HL-60 (cell line): ENCODE measurements around the gene SLC6A8.
"Not testable (repeated sequence)": the region's sequence is repeated elsewhere in the genome, so short reads cannot be mapped to it uniquely, and the experiment has no call there.

Experiments used
- DNase-seq, 2 experiments: peaks; one replicate each; pipeline ENCODE4 v3.0.0-alpha.2; 2010 to 2020; ENCODE audit warnings: low read depth in 1 of 2, low spot score in 1 of 2
- H3K27ac ChIP-seq: fragments of 250-450 bp; sonication (Bioruptor Pico); replicated peaks from 2 replicates; pipeline ENCODE4 v1.5.1; 2020; ENCODE audit warnings: mild to moderate bottlenecking, moderate library complexity
- H3K27me3 ChIP-seq: fragments of 250-450 bp; sonication (Bioruptor Pico); 2 replicates; pipeline ENCODE4 v1.5.1; 2021; ENCODE audit warnings: mild to moderate bottlenecking, moderate library complexity; ENCODE audit not compliant: insufficient read depth, poor library complexity, severe bottlenecking
- H3K4me3 ChIP-seq: replicated peaks from 2 replicates; pipeline ENCODE4 v1.5.1; 2011; ENCODE audit warnings: mild to moderate bottlenecking, control low read depth, low read length; ENCODE audit not compliant: insufficient read depth
- GABPA ChIP-seq: IDR thresholded peaks from 2 replicates; pipeline ENCODE4 v1.6.1; 2012; ENCODE audit warnings: low read depth
- POLR2AphosphoS5 ChIP-seq: IDR thresholded peaks from 2 replicates; pipeline ENCODE4 v1.6.1; 2012; ENCODE audit warnings: low read depth
- SPI1 ChIP-seq: IDR thresholded peaks from 2 replicates; pipeline ENCODE4 v1.6.1; 2012; ENCODE audit warnings: low read depth, mild to moderate bottlenecking, borderline replicate concordance
- TF ChIP-seq, protein P1 (sequence below): IDR thresholded peaks from 2 replicates; pipeline ENCODE4 v1.6.1; 2012; ENCODE audit warnings: low read depth; ENCODE audit not compliant: insufficient replicate concordance
- TF ChIP-seq, protein P2 (sequence below): IDR thresholded peaks from one replicate; pipeline ENCODE4 v1.5.1; 2011; ENCODE audit warnings: low read length, control low read depth, inconsistent platforms; ENCODE audit not compliant: insufficient read depth

SLC6A8 gene

DNA sequence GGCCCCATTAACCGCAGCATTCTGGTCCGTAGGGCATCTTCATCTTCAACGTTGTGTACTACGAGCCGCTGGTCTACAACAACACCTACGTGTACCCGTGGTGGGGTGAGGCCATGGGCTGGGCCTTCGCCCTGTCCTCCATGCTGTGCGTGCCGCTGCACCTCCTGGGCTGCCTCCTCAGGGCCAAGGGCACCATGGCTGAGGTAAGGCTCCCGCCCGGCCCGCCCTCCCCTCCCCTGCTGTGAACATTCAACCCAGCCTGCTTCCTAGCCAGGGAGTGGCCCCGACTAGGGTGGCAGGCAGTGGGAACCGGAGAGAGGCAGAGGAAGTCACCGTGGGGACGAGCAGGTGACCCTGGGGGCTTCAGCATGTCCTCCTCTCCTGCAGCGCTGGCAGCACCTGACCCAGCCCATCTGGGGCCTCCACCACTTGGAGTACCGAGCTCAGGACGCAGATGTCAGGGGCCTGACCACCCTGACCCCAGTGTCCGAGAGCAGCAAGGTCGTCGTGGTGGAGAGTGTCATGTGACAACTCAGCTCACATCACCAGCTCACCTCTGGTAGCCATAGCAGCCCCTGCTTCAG is 7.1 kb downstream of the SLC6A8 start:
- no peak for DNase-seq
- H3K27me3 ChIP-seq, result no peaks in the 10 kb centered on the region
- TF ChIP-seq SPI1, result no peak
- H3K4me3 ChIP-seq, result no peak overlapping the region
- no peak overlapping the region for H3K27ac ChIP-seq

DNA sequence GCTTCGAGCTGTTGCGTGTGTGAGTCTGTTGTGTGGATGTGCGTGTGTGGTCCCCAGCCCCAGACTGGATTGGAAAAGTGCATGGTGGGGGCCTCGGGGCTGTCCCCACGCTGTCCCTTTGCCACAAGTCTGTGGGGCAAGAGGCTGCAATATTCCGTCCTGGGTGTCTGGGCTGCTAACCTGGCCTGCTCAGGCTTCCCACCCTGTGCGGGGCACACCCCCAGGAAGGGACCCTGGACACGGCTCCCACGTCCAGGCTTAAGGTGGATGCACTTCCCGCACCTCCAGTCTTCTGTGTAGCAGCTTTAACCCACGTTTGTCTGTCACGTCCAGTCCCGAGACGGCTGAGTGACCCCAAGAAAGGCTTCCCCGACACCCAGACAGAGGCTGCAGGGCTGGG is 8.4 kb downstream of the SLC6A8 start:
- Histone ChIP-seq H3K27me3 (no peaks in the 10 kb centered on the region), H3K4me3 (no peak overlapping the region), H3K27ac (no peak overlapping the region)
- TF ChIP-seq, protein P1, sequence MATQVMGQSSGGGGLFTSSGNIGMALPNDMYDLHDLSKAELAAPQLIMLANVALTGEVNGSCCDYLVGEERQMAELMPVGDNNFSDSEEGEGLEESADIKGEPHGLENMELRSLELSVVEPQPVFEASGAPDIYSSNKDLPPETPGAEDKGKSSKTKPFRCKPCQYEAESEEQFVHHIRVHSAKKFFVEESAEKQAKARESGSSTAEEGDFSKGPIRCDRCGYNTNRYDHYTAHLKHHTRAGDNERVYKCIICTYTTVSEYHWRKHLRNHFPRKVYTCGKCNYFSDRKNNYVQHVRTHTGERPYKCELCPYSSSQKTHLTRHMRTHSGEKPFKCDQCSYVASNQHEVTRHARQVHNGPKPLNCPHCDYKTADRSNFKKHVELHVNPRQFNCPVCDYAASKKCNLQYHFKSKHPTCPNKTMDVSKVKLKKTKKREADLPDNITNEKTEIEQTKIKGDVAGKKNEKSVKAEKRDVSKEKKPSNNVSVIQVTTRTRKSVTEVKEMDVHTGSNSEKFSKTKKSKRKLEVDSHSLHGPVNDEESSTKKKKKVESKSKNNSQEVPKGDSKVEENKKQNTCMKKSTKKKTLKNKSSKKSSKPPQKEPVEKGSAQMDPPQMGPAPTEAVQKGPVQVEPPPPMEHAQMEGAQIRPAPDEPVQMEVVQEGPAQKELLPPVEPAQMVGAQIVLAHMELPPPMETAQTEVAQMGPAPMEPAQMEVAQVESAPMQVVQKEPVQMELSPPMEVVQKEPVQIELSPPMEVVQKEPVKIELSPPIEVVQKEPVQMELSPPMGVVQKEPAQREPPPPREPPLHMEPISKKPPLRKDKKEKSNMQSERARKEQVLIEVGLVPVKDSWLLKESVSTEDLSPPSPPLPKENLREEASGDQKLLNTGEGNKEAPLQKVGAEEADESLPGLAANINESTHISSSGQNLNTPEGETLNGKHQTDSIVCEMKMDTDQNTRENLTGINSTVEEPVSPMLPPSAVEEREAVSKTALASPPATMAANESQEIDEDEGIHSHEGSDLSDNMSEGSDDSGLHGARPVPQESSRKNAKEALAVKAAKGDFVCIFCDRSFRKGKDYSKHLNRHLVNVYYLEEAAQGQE, result no peak
- no peak for TF ChIP-seq GABPA
- TF ChIP-seq, protein P2, sequence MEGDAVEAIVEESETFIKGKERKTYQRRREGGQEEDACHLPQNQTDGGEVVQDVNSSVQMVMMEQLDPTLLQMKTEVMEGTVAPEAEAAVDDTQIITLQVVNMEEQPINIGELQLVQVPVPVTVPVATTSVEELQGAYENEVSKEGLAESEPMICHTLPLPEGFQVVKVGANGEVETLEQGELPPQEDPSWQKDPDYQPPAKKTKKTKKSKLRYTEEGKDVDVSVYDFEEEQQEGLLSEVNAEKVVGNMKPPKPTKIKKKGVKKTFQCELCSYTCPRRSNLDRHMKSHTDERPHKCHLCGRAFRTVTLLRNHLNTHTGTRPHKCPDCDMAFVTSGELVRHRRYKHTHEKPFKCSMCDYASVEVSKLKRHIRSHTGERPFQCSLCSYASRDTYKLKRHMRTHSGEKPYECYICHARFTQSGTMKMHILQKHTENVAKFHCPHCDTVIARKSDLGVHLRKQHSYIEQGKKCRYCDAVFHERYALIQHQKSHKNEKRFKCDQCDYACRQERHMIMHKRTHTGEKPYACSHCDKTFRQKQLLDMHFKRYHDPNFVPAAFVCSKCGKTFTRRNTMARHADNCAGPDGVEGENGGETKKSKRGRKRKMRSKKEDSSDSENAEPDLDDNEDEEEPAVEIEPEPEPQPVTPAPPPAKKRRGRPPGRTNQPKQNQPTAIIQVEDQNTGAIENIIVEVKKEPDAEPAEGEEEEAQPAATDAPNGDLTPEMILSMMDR, result no peak
- no peak for TF ChIP-seq SPI1
- TF ChIP-seq POLR2AphosphoS5, result no peak
- DNase-seq, result no peak

DNA sequence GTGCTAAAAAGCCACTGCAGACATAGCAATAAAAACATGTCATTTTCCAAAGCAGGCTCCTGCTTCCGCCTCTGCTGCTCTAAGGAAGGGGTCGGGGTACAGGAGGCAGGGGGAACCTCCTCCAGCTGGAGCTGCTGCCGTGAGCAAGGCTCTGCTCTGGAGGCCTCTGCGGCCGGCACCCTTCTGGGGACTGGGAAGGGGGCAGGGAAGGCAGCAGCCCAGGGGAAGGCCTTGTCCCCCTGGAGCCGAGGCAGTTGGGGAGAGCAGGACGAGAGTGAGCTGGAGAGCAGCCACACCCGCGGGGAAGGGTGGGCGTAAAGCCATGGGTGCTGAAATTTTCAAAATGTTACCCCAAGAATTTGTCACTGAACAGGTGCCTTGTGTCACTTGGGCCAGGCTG is 8.8 kb downstream of the SLC6A8 start:
- H3K27ac ChIP-seq, H3K27me3 ChIP-seq, DNase-seq, H3K4me3 ChIP-seq: not testable (repeated sequence)

DNA sequence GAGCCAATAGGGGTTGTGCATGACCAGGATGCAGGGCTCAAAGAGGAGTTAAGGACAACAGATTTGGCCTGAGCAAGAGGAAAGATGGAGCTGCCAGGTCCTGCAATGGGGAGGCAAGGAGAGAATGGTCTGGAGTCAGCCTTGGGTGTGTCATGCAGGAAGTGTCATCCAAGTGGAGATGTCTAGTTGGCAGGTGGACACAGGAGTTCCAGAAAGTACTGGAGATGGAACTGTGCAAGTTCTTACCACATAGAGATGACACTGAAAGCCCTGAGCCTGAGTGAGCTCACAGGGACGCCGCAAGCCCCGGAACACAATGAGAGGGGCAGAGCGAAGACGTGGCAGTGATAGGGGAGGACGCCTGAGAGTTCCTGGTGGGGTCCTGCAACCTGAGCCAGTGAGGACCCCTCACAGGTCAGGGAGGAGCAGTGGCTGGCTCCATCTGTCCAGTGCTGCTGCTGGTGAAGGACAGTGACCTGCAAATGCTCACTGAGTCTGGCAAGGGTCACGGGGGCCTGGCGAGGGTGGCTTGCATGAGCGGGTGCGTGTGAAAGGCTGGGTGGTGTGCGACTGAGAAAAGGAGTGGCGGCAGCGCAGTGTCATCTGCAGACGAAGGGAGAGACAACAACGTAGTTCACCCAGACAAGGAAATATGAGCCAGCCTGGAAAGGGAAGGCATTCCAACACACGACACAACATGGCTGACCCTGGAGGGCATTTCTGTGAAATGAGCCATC is 9.4 kb downstream of the SLC6A8 start:
- not testable (repeated sequence) for H3K27me3 ChIP-seq, DNase-seq, H3K27ac ChIP-seq, H3K4me3 ChIP-seq

DNA sequence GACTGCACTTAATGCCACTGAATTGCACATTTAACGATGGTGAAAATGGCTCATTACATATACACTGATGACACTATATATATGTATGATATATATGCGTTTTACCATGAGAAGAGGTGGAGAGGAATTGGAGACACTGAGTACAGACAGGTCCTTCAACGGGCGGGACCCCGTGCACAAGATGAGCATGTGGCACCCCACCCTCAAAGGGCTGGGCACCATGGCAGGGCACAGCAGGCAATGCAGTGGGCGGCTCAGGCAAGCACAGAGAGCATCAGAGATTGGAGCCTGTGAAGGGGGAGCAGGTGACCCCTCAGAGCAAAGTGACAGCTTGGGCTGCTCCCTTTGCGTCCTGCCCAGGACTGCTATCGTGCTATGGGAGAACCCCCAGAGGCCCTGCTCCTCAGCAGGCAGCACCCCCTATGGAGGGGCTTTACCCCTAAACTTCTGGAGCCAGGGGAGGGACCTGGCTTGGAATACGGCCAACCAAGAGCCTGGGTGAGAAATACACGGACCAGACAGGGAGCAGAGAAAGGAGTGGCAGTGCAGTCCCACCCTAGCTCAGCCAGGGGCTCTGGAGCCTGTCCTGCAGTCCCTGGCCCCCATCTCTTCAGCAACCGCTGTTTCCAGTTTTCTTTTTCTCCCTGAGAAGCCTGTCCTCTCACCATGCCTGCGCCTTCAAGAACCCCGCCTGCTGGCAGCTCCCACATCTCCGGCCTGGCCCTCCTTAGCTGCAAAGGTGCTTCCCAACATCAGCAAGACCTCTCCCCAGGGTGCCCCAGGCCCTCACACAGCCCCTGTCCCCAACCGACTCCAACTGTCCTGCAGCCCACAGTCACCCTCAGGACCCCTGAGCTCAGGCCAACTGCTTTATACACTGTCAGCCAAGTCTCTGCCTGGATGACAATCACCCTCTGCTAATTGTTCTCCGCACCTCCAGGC is 10.5 kb downstream of the SLC6A8 start:
- DNase-seq, result no peak
- no peaks in the 10 kb centered on the region for H3K27me3 ChIP-seq
- no peak overlapping the region for H3K27ac ChIP-seq

DNA sequence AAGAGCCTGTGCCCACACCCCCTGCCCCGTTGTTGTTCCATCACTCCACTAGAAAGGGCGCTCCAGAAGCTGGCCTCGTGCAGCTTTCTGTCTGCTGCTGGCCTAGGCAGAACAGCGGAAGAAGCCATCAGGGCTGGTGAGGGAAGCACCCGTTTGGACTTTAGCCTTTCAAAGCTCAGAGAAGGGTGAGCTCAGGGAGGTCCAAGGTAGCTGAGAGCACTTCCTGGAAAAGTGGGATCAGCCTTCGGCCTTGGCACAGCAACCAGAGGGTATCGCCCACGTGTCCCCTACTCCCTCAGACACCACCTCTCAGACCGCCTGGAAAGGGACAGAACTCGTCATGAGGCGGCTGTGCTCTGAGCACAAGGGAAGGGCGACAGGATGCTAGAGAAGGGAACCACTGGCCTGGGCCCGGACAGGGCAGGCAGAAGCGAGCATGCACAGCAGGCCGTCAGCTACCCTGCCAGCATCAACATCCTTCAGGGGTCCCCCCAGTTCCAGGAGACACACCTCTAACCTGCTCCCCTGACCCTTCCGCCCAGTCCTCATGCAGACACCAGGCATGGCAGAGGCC is 11.6 kb downstream of the SLC6A8 start:
- not testable (repeated sequence) for H3K27me3 ChIP-seq, H3K4me3 ChIP-seq, DNase-seq, H3K27ac ChIP-seq

More for the DNA sequence above, 10.5 kb downstream of the SLC6A8 start:
- TF ChIP-seq POLR2AphosphoS5 (no peak), SPI1 (no peak), GABPA (no peak)
- TF ChIP-seq, protein P2, result no peak
- TF ChIP-seq, protein P1, result no peak
- H3K4me3 ChIP-seq, result no peak overlapping the region

DNA sequence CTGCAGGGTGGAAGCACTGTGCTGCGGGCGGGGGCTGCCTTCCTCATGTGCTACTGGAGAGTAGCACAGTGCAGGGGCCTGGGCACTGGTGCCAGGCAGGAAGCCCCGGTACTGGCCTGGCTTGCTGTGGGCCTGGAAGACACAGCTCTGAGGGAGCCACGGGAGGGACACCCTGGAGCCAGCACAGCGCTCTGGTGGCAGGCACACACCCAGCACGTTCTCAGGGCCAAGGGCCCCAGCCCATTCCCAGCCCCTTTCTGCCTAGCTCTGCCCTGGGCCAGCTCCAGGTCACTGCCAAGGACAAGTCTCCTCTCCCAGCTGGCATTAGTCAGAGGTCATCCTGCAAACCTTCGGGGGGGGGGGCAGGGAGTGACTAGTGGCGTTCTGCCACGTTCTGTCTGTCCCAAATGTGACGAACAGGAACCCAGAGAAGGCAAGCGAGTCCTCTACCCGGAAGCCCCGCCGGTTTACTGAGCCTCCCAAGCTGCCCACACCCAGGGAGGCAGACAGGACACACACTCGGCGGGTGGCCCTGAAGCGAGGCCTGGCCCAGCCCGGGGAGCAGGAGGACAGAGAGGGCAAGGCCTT is 12.2 kb downstream of the SLC6A8 start:
- not testable (repeated sequence) for DNase-seq, H3K27ac ChIP-seq, H3K27me3 ChIP-seq, H3K4me3 ChIP-seq
